Central memory CD4-positive, alpha-beta T cell (primary cell): Measurements from ENCODE around the gene SPTBN5.

Experiments used
- DNase-seq: peaks from one replicate; pipeline ENCODE4 v3.0.0; 2022

SPTBN5 gene

GRCh38 chr15:41926185-41927056 is 32.6 kb upstream of the SPTBN5 start:
- DNase-seq: no peak

- no peak for DNase-seq
Observed at GRCh38 chr15:41925086-41925608, 31.3 kb upstream of the SPTBN5 start.

- DNase-seq: no peak
Observed at GRCh38 chr15:41923401-41923997, 29.6 kb upstream of the SPTBN5 start.

GRCh38 chr15:41922353-41922752 is 28.5 kb upstream of the SPTBN5 start:
- DNase-seq: no peak

GRCh38 chr15:41921639-41922038 is 27.8 kb upstream of the SPTBN5 start:
- no peak for DNase-seq

- no peak for DNase-seq
Observed at GRCh38 chr15:41921167-41921566, 27.3 kb upstream of the SPTBN5 start.

GRCh38 chr15:41919954-41920538 is 26.2 kb upstream of the SPTBN5 start:
- DNase-seq: no peak

- DNase-seq: no peak
Observed at GRCh38 chr15:41919201-41919820, 25.5 kb upstream of the SPTBN5 start.

GRCh38 chr15:41918506-41919126 is 24.8 kb upstream of the SPTBN5 start:
- no peak for DNase-seq

- no peak for DNase-seq
Observed at GRCh38 chr15:41917767-41918430, 24.0 kb upstream of the SPTBN5 start.

GRCh38 chr15:41915255-41915994 is 21.6 kb upstream of the SPTBN5 start:
- DNase-seq: no peak

- no peak for DNase-seq
Observed at GRCh38 chr15:41914411-41914810, 20.6 kb upstream of the SPTBN5 start.

- DNase-seq: no peak
Observed at GRCh38 chr15:41913256-41913655, 19.4 kb upstream of the SPTBN5 start.

- DNase-seq: no peak
Observed at GRCh38 chr15:41911691-41912345, 18.0 kb upstream of the SPTBN5 start.

GRCh38 chr15:41908736-41909461 is 15.0 kb upstream of the SPTBN5 start:
- no peak for DNase-seq

GRCh38 chr15:41907141-41907540 is 13.3 kb upstream of the SPTBN5 start:
- DNase-seq: no peak

- DNase-seq: no peak
Observed at GRCh38 chr15:41906608-41907007, 12.8 kb upstream of the SPTBN5 start.

- no peak for DNase-seq
Observed at GRCh38 chr15:41905036-41905793, 11.4 kb upstream of the SPTBN5 start.

GRCh38 chr15:41904541-41905005 is 10.7 kb upstream of the SPTBN5 start:
- peak; percentile 63 for DNase-seq
